Uterus (tissue), 4 donors: ENCODE data around the gene PRKAG3. TPM values are rescaled to one million over a fixed set of nuclear protein-coding genes. Genes with fewer than 3 reads are reported as not detected.

Experiments
- DNase-seq, 2 donors: peaks; one replicate each; pipeline ENCODE4 v3.0.0-alpha.2; 2019 to 2020
- H3K27ac ChIP-seq, 2 donors: fragments of 200-600 bp; sonication (generic); 1 replicate in 1 of 2; 2 replicates in 1 of 2; pipeline ENCODE4 v1.5.1; 2016 to 2018
- H3K27me3 ChIP-seq, 2 donors: fragments of 200-600 bp; sonication (generic); one replicate each; pipeline ENCODE4 v1.5.1; 2018 to 2019; ENCODE audit warnings: control low read depth in 1 of 2
- H3K36me3 ChIP-seq, 2 donors: fragments of 200-600 bp; sonication (generic); one replicate each; pipeline ENCODE4 v1.5.1; 2019; ENCODE audit warnings: control low read depth in 1 of 2
- H3K4me1 ChIP-seq, 2 donors: fragments of 200-600 bp; sonication (generic); one replicate each; pipeline ENCODE4 v1.5.1; 2018 to 2019; ENCODE audit warnings: control low read depth in 1 of 2
- H3K4me3 ChIP-seq, 2 donors: fragments of 200-600 bp; sonication (generic); 1 replicate in 1 of 2; 2 replicates in 1 of 2; pipeline ENCODE4 v1.5.1; 2018 to 2019; ENCODE audit warnings: mild to moderate bottlenecking in 1 of 2
- H3K9me3 ChIP-seq, 2 donors: fragments of 200-600 bp; sonication (generic); one replicate each; pipeline ENCODE4 v1.5.1; 2019; ENCODE audit warnings: control low read depth in 1 of 2
- POLR2A ChIP-seq, 2 donors: fragments of 450-650 bp; IDR thresholded peaks; one replicate each; pipeline ENCODE4 v1.6.1; 2016; ENCODE audit warnings: antibody characterized with exemption in 2 of 2, mild to moderate bottlenecking in 1 of 2, moderate library complexity in 1 of 2
- intact Hi-C: fragments of 100-400 bp; cut with DNase I; formaldehyde crosslinking; loops from one replicate; pipeline ENCODE4 v1.15.1; 2023; ENCODE audit warnings: low total_unique reads
- total RNA-seq, 4 donors: library from RNA; depleted of rRNA in 3 of 4; stranded (reverse); fragments of >200 nt in 3 of 4; gene quantifications; one replicate each; pipeline versions ENCODE4 v1.1.0 to v1.2.4, GENCODE V29; 2014 to 2023
- TF ChIP-seq, protein P1 (sequence below), 4 experiments: fragments of 200-600 bp in 2 of 4; fragments of 450-650 bp in 2 of 4; sonication (generic) in 2 of 4; IDR thresholded peaks; one replicate each; pipeline ENCODE4 v1.5.1; 2016 to 2019; ENCODE audit warnings: antibody characterized with exemption in 4 of 4, mild to moderate bottlenecking in 2 of 4, moderate library complexity in 1 of 4
- donor health status: DM: yes; HTN: yes; CAD: no.

Gene PRKAG3
- total RNA-seq, 4 donors from 2014 or later = not detected

DNA sequence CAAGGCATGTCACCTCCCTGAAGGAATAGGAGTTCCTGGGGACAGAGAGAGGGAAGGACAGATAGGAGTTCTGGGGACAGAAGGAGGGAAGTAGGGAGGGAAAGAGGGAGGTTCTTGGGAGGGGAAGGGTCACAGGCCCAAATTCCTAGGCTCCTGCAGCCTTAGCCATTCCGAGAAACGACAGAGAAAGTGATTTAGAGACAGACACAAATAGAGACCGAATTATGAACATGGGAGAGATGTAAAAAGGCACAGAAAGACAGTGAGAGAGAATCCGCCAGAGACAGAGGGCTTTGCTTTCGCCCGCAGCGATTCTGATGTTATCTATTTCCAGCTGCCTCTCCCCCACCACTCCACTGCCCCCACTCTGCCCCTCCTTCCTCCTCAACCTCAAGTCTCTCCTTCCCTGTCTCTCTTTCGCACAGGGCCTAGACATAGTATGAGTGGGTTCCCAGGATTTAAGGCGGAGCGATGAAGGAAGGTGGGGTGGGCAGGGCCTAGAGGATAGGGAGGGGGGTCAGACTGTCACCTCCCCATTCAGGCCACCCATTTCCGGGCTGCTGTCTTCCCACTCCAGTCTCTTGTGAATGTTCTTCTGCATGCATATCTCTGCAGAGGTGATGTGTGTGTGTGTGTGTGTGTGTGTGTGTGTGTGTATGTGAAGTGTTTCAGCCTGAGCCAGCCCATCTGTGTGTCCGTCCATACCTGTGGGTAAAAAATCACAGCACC, 24.7 kb upstream of the PRKAG3 start:
- Histone ChIP-seq H3K36me3 (no peaks in the 10 kb centered on the region), H3K4me1 (peaks cover 0 to 10% of the 10 kb centered on the region in 2 donors), H3K9me3 (no peaks in the 10 kb centered on the region), H3K27ac (no peak overlapping the region), H3K4me3 (no peak overlapping the region), H3K27me3 (peaks cover 6 to 12% of the 10 kb centered on the region in 2 donors)
- TF ChIP-seq POLR2A (IDR thresholded peaks at IDR 0.05) = no peak
- TF ChIP-seq, protein P1, sequence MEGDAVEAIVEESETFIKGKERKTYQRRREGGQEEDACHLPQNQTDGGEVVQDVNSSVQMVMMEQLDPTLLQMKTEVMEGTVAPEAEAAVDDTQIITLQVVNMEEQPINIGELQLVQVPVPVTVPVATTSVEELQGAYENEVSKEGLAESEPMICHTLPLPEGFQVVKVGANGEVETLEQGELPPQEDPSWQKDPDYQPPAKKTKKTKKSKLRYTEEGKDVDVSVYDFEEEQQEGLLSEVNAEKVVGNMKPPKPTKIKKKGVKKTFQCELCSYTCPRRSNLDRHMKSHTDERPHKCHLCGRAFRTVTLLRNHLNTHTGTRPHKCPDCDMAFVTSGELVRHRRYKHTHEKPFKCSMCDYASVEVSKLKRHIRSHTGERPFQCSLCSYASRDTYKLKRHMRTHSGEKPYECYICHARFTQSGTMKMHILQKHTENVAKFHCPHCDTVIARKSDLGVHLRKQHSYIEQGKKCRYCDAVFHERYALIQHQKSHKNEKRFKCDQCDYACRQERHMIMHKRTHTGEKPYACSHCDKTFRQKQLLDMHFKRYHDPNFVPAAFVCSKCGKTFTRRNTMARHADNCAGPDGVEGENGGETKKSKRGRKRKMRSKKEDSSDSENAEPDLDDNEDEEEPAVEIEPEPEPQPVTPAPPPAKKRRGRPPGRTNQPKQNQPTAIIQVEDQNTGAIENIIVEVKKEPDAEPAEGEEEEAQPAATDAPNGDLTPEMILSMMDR (IDR thresholded peaks at IDR 0.05) = no peak
- intact Hi-C loops = no loop called here
- no peak for DNase-seq

DNA sequence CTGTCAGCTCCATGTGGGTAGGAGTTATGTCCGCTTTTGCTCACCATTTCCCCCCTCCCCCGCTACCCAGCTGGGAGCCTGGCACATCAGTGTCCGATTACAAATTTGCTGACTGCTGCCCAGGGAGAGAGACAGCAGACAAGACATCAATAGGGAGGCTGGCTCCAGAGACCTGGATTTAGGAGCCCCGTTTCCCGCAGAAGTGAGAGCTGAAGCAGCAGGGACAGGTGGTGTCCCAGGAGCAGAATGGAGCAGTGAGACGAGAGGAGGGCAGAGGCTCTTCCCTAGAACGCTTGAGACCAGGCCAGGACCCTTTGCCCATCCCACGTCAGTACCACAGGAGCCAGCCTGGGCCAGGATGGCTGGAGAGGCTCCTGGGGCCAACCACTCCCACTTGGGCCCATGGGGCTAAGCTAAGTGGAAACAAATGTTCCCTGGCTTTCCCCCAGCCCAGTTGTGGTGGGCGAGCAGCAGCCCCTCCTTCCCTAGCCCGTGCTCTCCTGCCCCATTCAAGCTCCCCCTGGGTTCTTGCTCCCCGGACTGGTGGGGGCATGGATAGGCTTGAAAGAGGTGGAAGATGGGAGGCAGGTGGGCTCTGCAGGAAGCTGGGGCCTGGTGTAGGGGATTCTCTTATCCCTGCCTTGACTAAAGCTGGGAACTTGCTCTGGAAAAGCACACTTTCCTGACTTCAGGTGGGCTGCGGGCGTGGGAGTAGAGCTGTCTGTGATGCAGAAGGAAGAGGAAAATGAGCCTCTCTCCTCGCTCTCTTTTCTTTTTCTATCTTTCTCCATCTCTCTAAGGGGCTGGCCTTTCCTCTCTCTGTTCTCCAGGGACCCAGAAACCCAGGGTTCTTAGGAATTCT, 23.9 kb upstream of the PRKAG3 start:
- intact Hi-C loops = no loop called here
- Histone ChIP-seq H3K4me1 (peaks cover 0 to 10% of the 10 kb centered on the region in 2 donors), H3K27ac (no peak overlapping the region), H3K27me3 (peaks cover 0 to 10% of the 10 kb centered on the region in 2 donors), H3K9me3 (no peaks in the 10 kb centered on the region), H3K36me3 (no peaks in the 10 kb centered on the region), H3K4me3 (no peak overlapping the region)
- TF ChIP-seq, protein P1 (IDR thresholded peaks at IDR 0.05) = no peak
- no peak for TF ChIP-seq POLR2A (IDR thresholded peaks at IDR 0.05)
- DNase-seq = no peak

DNA sequence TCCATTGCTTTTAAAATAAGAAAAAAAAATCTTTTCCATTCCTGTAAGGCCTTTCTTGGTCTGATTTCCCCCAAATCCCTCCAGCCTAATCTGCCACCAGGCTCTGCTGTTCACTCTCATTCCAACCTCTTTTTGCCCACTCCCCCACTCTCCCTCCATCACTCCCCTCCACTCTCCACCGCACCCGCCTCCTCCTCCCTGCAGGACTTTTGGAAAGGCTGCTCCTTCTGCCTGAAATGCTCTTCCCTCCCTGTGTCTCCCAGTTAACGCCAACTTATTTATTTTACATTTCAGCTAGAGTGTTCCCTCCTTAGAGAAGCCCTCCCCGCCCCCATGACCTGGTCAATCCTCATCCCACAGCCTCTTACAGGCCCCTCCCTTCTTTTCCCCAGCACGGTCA, 23.3 kb upstream of the PRKAG3 start:
- Histone ChIP-seq H3K27me3 (peaks cover 0 to 5% of the 10 kb centered on the region in 2 donors), H3K27ac (no peak overlapping the region), H3K9me3 (no peaks in the 10 kb centered on the region), H3K4me3 (no peak overlapping the region), H3K36me3 (no peaks in the 10 kb centered on the region), H3K4me1 (peaks cover 0 to 6% of the 10 kb centered on the region in 2 donors)
- intact Hi-C loops = no loop called here
- TF ChIP-seq, protein P1 (IDR thresholded peaks at IDR 0.05) = no peak
- no peak for TF ChIP-seq POLR2A (IDR thresholded peaks at IDR 0.05)
- no peak for DNase-seq

DNA sequence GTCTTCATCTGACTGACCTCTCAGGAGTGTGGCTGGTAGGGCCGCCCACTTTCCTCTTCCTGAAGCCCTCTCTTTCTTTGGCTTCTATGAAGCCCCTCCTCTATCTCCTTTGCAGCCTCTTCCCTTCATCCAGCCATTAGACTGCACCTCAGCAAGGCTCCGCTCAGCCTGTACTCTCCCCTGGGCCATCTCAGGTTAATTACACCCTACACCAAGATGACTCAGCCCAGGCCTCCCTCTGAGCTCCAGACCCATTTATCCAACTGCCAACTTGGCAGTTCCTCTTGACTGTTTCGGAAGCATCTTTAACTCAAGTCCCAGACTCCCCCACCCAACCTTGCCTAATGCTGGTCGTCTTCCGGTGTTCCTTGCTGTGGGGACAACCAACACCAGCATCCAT, 22.2 kb upstream of the PRKAG3 start:
- Histone ChIP-seq H3K36me3 (no peaks in the 10 kb centered on the region), H3K27ac (no peak overlapping the region), H3K4me1 (no peaks in the 10 kb centered on the region), H3K9me3 (no peaks in the 10 kb centered on the region), H3K4me3 (no peak overlapping the region), H3K27me3 (peaks cover 0 to 5% of the 10 kb centered on the region in 2 donors)
- TF ChIP-seq POLR2A (IDR thresholded peaks at IDR 0.05) = no peak
- TF ChIP-seq, protein P1 (IDR thresholded peaks at IDR 0.05) = no peak
- DNase-seq = no peak
- intact Hi-C loops = no loop called here
